NCI-H2196 treated with DMSO at 0.1 percent for 48 hours (cell line): ENCODE data around the gene PLD1.
"Not testable (repeated sequence)": the region's sequence is repeated elsewhere in the genome, so short reads cannot be mapped to it uniquely, and the experiment has no call there.

Experiments
- DNase-seq: peaks from one replicate; lab custom pipeline; 2025; ENCODE audit not compliant: unreplicated experiment; lab: John Stamatoyannopoulos, UW

Gene PLD1

GRCh38 chr3:171640520-171641412, 169.5 kb downstream of the PLD1 start:
- DNase-seq = no peak

- no peak for DNase-seq
Observed at GRCh38 chr3:171636666-171637065, 173.6 kb downstream of the PLD1 start.

- no peak for DNase-seq
Observed at GRCh38 chr3:171632766-171633165, 177.5 kb downstream of the PLD1 start.

- DNase-seq = not testable (repeated sequence)
Observed at GRCh38 chr3:171626799-171627198, 183.5 kb downstream of the PLD1 start.

- no peak for DNase-seq
Observed at GRCh38 chr3:171622126-171622525, 188.2 kb downstream of the PLD1 start.

- DNase-seq = no peak
Observed at GRCh38 chr3:171620825-171621434, 189.4 kb downstream of the PLD1 start.

GRCh38 chr3:171616798-171617197, 193.5 kb downstream of the PLD1 start:
- DNase-seq = no peak

DNA sequence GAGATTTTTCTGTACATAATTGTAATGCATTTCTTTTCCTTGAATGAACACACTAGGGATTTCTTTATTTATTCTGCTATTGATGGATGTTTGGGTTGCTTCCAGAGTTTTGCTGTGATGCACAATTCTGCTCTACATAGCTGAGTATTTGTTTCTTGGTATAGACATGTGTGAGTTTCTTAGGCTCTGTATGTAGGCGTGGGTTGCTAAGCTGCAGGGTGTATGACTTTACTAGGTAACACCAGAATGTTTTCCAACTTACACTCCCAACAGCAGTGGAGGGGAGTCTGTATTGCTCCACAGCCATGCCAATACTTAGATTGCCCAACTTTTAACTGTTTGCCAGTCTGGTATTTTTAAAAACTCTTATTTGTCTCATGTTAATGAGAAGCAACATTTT, 194.6 kb downstream of the PLD1 start:
- DNase-seq = no peak

- no peak for DNase-seq
Observed at GRCh38 chr3:171615281-171615680, 195.0 kb downstream of the PLD1 start.

GRCh38 chr3:171614318-171614921, 195.9 kb downstream of the PLD1 start:
- DNase-seq = no peak

GRCh38 chr3:171607452-171607851, 202.8 kb downstream of the PLD1 start:
- DNase-seq = no peak

DNA sequence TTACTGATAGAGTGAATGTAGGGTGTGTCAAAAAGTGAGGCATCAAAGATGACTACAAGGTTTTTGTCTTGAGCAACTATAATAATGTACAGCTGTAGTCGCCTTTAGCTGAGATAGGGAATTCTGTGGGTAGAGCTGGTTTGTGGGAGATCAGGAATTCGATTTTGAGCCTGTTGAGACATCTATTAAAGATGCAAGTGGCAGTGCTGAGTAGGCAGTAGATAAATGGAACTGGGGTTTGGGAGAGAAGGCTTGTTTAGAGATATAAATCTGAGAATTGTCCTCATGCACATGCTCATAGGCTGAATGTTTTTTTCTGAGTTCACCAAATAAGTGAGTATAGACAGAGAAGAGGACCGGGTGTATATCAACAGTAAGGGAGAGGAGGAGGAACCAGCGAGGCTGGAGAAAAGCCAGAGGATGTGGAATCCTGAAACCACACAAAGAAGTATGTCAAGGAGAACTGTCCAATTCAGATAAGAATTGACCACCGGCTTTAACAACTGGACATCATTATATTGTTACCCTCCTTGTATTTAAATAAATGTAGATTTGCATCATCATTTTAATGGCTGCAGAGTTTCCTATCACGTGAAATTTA, 204.0 kb downstream of the PLD1 start:
- DNase-seq = no peak

GRCh38 chr3:171604370-171604769, 205.9 kb downstream of the PLD1 start:
- no peak for DNase-seq

DNA sequence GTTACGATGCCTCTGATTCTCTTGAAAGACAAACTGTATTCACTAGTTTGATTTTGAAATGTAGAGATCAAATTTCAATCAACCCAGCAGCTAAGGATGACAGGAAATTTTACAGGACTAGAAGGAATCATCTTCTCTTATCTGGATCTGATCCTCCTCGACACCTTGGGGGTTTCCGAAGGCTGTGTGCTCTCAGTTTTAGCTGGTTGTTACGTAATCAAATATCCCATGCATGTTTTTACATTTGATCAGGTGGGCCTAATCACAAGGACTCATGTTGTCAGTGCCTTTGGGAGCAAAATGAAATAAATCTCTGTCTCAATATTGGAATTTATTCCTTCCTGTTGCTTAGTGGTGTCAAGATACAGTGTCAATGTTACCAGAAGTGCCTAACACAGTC, 208.2 kb downstream of the PLD1 start:
- no peak for DNase-seq

- no peak for DNase-seq
Observed at GRCh38 chr3:171600030-171600429, 210.3 kb downstream of the PLD1 start.

- DNase-seq = no peak
Observed at GRCh38 chr3:171598990-171599389, 211.3 kb downstream of the PLD1 start.

DNA sequence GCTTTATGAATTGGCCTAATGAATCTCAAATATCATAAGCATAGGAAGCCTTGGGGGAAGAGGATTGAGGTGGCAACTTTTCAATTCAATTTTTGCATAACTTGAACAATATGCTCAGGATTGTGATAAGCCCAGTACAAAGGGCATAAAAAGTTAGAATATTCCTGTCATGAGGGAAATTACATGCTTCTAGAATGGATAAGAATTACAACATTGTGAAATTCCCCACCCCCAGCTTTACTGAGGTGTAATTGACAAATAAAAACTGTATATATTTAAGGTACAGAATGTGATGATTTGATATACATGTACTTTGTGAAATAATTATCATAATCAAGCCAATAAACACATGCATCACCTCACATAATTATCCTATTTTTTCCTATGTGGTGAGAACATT, 217.5 kb downstream of the PLD1 start:
- DNase-seq = no peak

GRCh38 chr3:171591070-171591469, 219.2 kb downstream of the PLD1 start:
- DNase-seq = no peak

DNA sequence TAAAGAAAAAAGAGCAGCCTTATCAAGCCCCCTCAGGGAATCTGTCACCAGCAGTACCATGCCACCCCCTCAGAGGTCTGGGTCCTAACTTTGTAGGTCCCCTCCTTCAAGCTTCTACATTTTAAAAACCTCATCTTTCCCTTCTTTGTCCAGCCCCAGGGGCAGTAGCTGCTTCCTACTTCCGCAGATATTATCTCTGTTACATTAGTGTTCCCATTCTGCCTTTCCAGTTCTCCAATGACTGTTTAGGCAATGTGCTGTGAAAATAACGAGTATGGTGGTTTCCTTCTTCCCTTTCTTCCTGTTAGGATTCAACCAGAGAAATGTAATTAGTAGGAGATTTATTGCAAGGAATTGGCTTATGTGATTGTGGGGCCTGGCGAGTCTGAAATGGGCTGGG, 224.0 kb downstream of the PLD1 start:
- DNase-seq = no peak

DNA sequence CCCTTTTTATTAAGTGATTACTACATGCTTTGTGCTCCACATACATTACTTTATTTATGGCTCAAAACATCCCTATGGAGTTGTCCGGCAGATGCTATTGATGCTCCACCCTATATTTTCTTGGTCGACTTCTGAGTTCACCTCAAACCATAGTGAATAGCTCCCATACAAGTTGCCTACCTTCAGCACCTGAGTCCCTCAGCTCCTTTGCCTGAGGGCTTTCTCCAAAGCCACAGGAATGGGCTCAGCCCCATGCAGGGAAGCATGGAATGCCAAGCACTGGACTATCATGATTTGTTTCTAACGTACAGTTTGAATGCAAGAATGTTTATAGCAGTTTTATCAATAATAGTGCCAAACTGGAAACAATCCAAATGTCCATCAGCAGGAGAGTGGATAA, 225.2 kb downstream of the PLD1 start:
- DNase-seq = no peak

DNA sequence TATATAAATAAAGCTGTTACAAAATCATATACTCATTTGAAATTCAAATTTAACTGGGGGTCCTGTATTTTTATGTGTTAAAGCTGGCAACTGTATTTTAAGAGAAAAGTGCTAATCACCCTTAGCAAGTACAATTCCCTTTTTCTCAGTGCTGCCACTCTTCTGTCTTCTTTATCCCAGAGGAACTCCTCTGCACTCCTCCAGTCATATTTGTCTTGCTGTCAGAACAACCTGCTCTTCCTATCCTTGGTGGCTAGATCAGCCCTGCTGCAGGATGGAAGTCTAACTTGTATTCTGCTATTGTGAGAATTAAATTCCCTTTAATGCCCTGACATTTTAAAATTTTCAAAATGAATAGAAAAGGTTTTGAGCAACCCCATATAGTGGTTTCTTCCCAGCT, 226.2 kb downstream of the PLD1 start:
- DNase-seq = no peak
